ENCODE measurements around the gene TRPC5OS.

Gene TRPC5OS

DNA sequence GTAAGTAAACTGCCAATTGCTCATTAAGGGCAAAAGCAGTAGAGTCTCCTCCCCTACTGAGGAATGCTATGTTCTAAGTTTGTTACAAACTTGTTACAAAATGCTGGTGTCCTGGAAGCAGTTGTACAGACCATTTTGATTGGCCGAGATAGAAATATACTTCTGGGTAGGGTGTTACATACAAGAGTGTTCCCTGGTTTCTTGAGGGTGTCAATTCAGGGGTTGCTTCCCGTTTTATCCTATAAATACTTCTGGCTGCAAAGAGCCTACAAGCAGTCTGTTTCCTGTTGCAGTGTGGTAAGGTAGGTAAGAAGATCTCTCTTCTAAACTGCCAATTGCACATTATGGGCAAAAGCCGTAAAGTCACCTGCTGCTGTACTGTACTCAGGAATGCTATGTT, 5.7 kb downstream of the TRPC5OS start:
- Histone ChIP-seq H3K79me2 (ENCODE audit: low read length) (no peaks in the 10 kb centered on the region), H3K4me2 (ENCODE audit: low read depth, low read length) (no peak overlapping the region), H3K9me2 (replicated peaks; ENCODE audit: insufficient read depth, low read length) (no peaks in the 10 kb centered on the region), H3K9me3 (replicated peaks; ENCODE audit: insufficient read depth, low read length) (no peaks in the 10 kb centered on the region), H3K27ac (ENCODE audit: low read length) (no peak overlapping the region), H4K20me1 (ENCODE audit: insufficient read depth, low read length) (no peaks in the 10 kb centered on the region), H3K4me1 (ENCODE audit: low read length) (no peaks in the 10 kb centered on the region), H3K36me3 (replicated peaks; ENCODE audit: insufficient read depth, low read length) (no peaks in the 10 kb centered on the region), H3K4me3 (ENCODE audit: low read length) (no peak overlapping the region), H2AFZ (ENCODE audit: low read length) (no peak overlapping the region), H3K9ac (ENCODE audit: low read length) (no peak overlapping the region), H3F3A (ENCODE audit: insufficient read depth, low read length) (no peaks in the 10 kb centered on the region), H3K27me3 (replicated peaks; ENCODE audit: insufficient read depth, low read length) (no peaks in the 10 kb centered on the region)
- no peak for DNase-seq
- no peak for TF ChIP-seq EZH2 (optimal IDR thresholded peaks at IDR 0.05; ENCODE audit: low read depth, low read length)
- TF ChIP-seq, protein P1, sequence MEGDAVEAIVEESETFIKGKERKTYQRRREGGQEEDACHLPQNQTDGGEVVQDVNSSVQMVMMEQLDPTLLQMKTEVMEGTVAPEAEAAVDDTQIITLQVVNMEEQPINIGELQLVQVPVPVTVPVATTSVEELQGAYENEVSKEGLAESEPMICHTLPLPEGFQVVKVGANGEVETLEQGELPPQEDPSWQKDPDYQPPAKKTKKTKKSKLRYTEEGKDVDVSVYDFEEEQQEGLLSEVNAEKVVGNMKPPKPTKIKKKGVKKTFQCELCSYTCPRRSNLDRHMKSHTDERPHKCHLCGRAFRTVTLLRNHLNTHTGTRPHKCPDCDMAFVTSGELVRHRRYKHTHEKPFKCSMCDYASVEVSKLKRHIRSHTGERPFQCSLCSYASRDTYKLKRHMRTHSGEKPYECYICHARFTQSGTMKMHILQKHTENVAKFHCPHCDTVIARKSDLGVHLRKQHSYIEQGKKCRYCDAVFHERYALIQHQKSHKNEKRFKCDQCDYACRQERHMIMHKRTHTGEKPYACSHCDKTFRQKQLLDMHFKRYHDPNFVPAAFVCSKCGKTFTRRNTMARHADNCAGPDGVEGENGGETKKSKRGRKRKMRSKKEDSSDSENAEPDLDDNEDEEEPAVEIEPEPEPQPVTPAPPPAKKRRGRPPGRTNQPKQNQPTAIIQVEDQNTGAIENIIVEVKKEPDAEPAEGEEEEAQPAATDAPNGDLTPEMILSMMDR (IDR thresholded peaks at IDR 0.05; ENCODE audit: low read length): no peak

DNA sequence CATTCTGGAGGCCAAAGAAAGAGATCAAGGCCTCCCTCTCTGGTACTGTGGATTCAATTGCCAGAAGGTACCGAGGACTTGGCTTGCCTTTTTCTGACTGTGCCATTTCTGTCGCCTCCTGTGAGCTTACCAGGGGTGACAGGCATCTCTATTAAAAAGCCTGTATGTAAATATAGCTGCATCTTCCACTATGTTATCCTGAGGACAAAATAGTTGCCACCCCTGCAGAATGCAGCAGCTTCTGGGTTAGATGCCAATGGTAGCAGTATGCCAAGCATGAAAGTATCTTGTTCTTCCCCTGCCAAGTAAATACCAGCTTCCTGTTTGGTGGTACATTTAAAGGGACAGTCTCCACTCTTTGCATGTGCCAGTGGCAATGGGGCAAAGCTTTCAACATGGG, 10.7 kb downstream of the TRPC5OS start:
- TF ChIP-seq, protein P1 (IDR thresholded peaks at IDR 0.05; ENCODE audit: low read length): no peak
- no peak for TF ChIP-seq EZH2 (optimal IDR thresholded peaks at IDR 0.05; ENCODE audit: low read depth, low read length)
- no peak for TF ChIP-seq EZH2phosphoT487 (IDR thresholded peaks at IDR 0.05; ENCODE audit: low read length)
- H3K36me3 ChIP-seq (replicated peaks; ENCODE audit: insufficient read depth, low read length): no peaks in the 10 kb centered on the region
- H3K4me2 ChIP-seq (ENCODE audit: low read depth, low read length): no peak overlapping the region
- no peaks in the 10 kb centered on the region for H3K4me1 ChIP-seq (ENCODE audit: low read length)
- H3K79me2 ChIP-seq (ENCODE audit: low read length): no peaks in the 10 kb centered on the region
- no peak overlapping the region for H3K27ac ChIP-seq (ENCODE audit: low read length)
- no peak overlapping the region for H2AFZ ChIP-seq (ENCODE audit: low read length)
- no peaks in the 10 kb centered on the region for H3K9me2 ChIP-seq (replicated peaks; ENCODE audit: insufficient read depth, low read length)
- no peaks in the 10 kb centered on the region for H3K27me3 ChIP-seq (replicated peaks; ENCODE audit: insufficient read depth, low read length)
- no peaks in the 10 kb centered on the region for H3K9me3 ChIP-seq (replicated peaks; ENCODE audit: insufficient read depth, low read length)
- DNase-seq: no peak
- H3F3A ChIP-seq (ENCODE audit: insufficient read depth, low read length): no peaks in the 10 kb centered on the region
- no peak overlapping the region for H3K4me3 ChIP-seq (ENCODE audit: low read length)
- H4K20me1 ChIP-seq (ENCODE audit: insufficient read depth, low read length): no peaks in the 10 kb centered on the region
- no peak overlapping the region for H3K9ac ChIP-seq (ENCODE audit: low read length)

DNA sequence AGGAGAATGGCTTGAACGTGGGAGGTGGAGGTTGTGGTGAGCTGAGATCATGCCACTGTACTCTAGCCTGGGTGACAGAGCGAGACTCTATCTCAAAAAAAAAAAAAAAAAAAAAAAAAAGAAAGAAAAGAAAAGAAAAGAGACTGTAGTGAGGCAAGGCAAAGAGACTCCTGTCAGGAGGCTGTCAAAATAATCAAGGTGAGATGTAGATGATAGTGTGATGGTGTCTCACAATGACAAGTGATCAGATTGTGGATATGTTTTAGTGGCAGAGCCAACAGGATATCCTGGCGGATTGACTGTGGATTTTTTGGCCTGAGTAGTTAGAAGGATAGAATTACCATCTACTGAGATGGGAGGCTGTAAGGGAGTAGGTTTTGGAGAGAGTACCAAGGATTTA, 12.6 kb downstream of the TRPC5OS start:
- Histone ChIP-seq H3K4me3 (ENCODE audit: low read length) (no peak overlapping the region), H3K27me3 (replicated peaks; ENCODE audit: insufficient read depth, low read length) (no peaks in the 10 kb centered on the region), H2AFZ (ENCODE audit: low read length) (no peak overlapping the region), H4K20me1 (ENCODE audit: insufficient read depth, low read length) (no peaks in the 10 kb centered on the region), H3K4me2 (ENCODE audit: low read depth, low read length) (no peak overlapping the region), H3K9me3 (replicated peaks; ENCODE audit: insufficient read depth, low read length) (no peaks in the 10 kb centered on the region), H3K36me3 (replicated peaks; ENCODE audit: insufficient read depth, low read length) (no peaks in the 10 kb centered on the region), H3K27ac (ENCODE audit: low read length) (no peak overlapping the region), H3K4me1 (ENCODE audit: low read length) (no peaks in the 10 kb centered on the region), H3K9me2 (replicated peaks; ENCODE audit: insufficient read depth, low read length) (no peaks in the 10 kb centered on the region), H3K9ac (ENCODE audit: low read length) (no peak overlapping the region), H3F3A (ENCODE audit: insufficient read depth, low read length) (no peaks in the 10 kb centered on the region), H3K79me2 (ENCODE audit: low read length) (no peaks in the 10 kb centered on the region)
- DNase-seq: no peak
- TF ChIP-seq, protein P1 (IDR thresholded peaks at IDR 0.05; ENCODE audit: low read length): no peak
- no peak for TF ChIP-seq EZH2 (optimal IDR thresholded peaks at IDR 0.05; ENCODE audit: low read depth, low read length)
- TF ChIP-seq EZH2phosphoT487 (IDR thresholded peaks at IDR 0.05; ENCODE audit: low read length): no peak
